GM12874 (cell line): Measurements from ENCODE around the gene KLHL25.

ENCODE experiments used
- CTCF ChIP-seq: IDR thresholded peaks from 2 replicates; pipeline ENCODE4 v1.5.1; 2011; ENCODE audit warnings: low read depth, mild to moderate bottlenecking, control low read depth, low read length, moderate library complexity; ENCODE audit not compliant: insufficient read depth

The KLHL25 gene

GRCh38 chr15:85741021-85741421 is 53.7 kb downstream of the KLHL25 start:
- TF ChIP-seq CTCF = no peak

- no peak for TF ChIP-seq CTCF
These were observed 57.7 kb downstream of the KLHL25 start for GRCh38 chr15:85737061-85737460.

GRCh38 chr15:85733416-85733815 is 61.3 kb downstream of the KLHL25 start:
- TF ChIP-seq CTCF = no peak

- TF ChIP-seq CTCF = peak; percentile 57
These were observed 64.5 kb downstream of the KLHL25 start for GRCh38 chr15:85730001-85730820.

GRCh38 chr15:85727068-85727467 is 67.7 kb downstream of the KLHL25 start:
- TF ChIP-seq CTCF = no peak

- TF ChIP-seq CTCF = no peak
These were observed 68.3 kb downstream of the KLHL25 start for GRCh38 chr15:85726454-85726853.

GRCh38 chr15:85725564-85725963 is 69.2 kb downstream of the KLHL25 start:
- no peak for TF ChIP-seq CTCF
